Measurements from ENCODE around the gene ILDR2. TPM values are rescaled to one million over a fixed set of nuclear protein-coding genes. Genes with fewer than 3 reads are reported as not detected.
A peak's percentile ranks its signal among the peaks of the same experiment; 100 is the strongest.
"Not testable (repeated sequence)": the region's sequence is repeated elsewhere in the genome, so short reads cannot be mapped to it uniquely, and the experiment has no call there.

ILDR2 gene
- total RNA-seq, 1 donor from 2014 or later = 0.56 TPM

- Mint-ChIP-seq H3K27ac (ENCODE audit: unreplicated experiment) (no peak overlapping the region), H3K9me3 (ENCODE audit: unreplicated experiment) (no peaks in the 10 kb centered on the region), H3K27me3 (ENCODE audit: unreplicated experiment) (peaks cover 2% of the 10 kb centered on the region), H3K4me1 (ENCODE audit: low read depth, unreplicated experiment) (no peaks in the 10 kb centered on the region), H3K4me3 (ENCODE audit: unreplicated experiment) (no peak overlapping the region), H3K36me3 (ENCODE audit: unreplicated experiment) (no peaks in the 10 kb centered on the region)
- no peak for DNase-seq
- no peak for TF ChIP-seq CTCF (IDR thresholded peaks at IDR 0.05; ENCODE audit: partially characterized antibody, unreplicated experiment)
Measured at GRCh38 chr1:166884971-166885370, 90.4 kb downstream of the ILDR2 start.

GRCh38 chr1:166884040-166884642, 91.2 kb downstream of the ILDR2 start:
- peaks cover 2% of the 10 kb centered on the region for H3K27me3 Mint-ChIP-seq (ENCODE audit: unreplicated experiment)
- DNase-seq = peak; percentile 81
- no peak overlapping the region for H3K27ac Mint-ChIP-seq (ENCODE audit: unreplicated experiment)
- no peaks in the 10 kb centered on the region for H3K4me1 Mint-ChIP-seq (ENCODE audit: low read depth, unreplicated experiment)
- no peak overlapping the region for H3K4me3 Mint-ChIP-seq (ENCODE audit: unreplicated experiment)
- H3K9me3 Mint-ChIP-seq (ENCODE audit: unreplicated experiment) = no peaks in the 10 kb centered on the region
- TF ChIP-seq CTCF (IDR thresholded peaks at IDR 0.05; ENCODE audit: partially characterized antibody, unreplicated experiment) = peak; percentile 88
- no peaks in the 10 kb centered on the region for H3K36me3 Mint-ChIP-seq (ENCODE audit: unreplicated experiment)

DNA sequence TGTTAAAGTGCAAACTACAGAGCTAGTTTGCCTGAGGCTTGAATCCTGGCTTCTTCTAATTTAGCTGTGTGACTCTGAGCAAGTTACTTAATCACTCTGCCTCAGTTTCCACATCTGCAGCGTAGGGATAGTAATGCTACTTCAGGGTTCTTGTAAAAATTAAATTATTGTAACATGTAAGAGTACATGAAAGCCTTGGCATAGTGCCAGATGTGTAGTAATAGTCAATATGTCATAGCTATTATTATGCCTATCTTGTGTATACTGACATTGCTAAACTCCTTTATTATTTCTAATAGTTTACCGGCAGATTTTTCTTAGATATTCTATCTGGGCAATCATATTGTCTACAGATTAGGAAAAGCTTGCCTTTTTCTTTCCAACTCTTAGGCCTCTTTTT, 92.4 kb downstream of the ILDR2 start:
- DNase-seq = no peak
- H3K4me3 Mint-ChIP-seq (ENCODE audit: unreplicated experiment) = no peak overlapping the region
- no peaks in the 10 kb centered on the region for H3K36me3 Mint-ChIP-seq (ENCODE audit: unreplicated experiment)
- H3K9me3 Mint-ChIP-seq (ENCODE audit: unreplicated experiment) = peaks cover 2% of the 10 kb centered on the region
- peaks cover 2% of the 10 kb centered on the region for H3K27me3 Mint-ChIP-seq (ENCODE audit: unreplicated experiment)
- H3K27ac Mint-ChIP-seq (ENCODE audit: unreplicated experiment) = no peak overlapping the region
- H3K4me1 Mint-ChIP-seq (ENCODE audit: low read depth, unreplicated experiment) = no peaks in the 10 kb centered on the region
- no peak for TF ChIP-seq CTCF (IDR thresholded peaks at IDR 0.05; ENCODE audit: partially characterized antibody, unreplicated experiment)

DNA sequence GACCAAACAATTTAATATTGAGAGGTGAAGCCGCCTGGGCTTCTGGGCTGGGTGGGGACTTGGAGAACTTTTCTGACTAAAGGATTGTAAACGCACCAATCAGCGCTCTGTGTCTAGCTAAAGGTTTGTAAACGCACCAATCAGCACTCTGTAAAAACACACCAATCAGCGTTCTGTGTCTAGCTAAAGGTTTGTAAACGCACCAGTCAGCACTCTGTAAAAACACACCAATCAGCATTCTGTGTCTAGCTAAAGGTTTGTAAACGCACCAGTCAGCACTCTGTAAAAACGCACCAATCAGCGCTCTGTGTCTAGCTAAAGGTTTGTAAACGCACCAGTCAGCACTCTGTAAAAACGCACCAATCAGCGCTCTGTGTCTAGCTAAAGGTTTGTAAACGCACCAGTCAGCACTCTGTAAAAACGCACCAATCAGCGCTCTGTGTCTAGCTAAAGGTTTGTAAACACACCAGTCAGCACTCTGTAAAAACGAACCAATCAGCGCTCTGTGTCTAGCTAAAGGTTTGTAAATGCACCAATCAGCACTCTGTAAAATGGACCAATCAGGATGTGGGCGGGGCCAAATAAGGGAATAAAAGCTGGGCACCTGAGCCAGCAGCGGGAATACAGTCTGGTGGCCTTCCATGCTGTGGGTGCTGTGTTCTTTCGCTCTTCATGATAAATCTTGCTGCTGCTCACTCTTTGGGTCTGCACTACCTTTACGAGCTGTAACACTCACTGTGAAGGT, 97.0 kb downstream of the ILDR2 start:
- not testable (repeated sequence) for H3K4me1 Mint-ChIP-seq (ENCODE audit: low read depth, unreplicated experiment); H3K27ac Mint-ChIP-seq (ENCODE audit: unreplicated experiment); H3K27me3 Mint-ChIP-seq (ENCODE audit: unreplicated experiment); DNase-seq; H3K36me3 Mint-ChIP-seq (ENCODE audit: unreplicated experiment); H3K4me3 Mint-ChIP-seq (ENCODE audit: unreplicated experiment)
- H3K9me3 Mint-ChIP-seq (ENCODE audit: unreplicated experiment) = peaks cover 12% of the 10 kb centered on the region

- H3K36me3 Mint-ChIP-seq (ENCODE audit: unreplicated experiment) = no peaks in the 10 kb centered on the region
Measured at GRCh38 chr1:166876540-166876838, 98.9 kb downstream of the ILDR2 start.

More at GRCh38 chr1:166876540-166876838, 98.9 kb downstream of the ILDR2 start:
- TF ChIP-seq CTCF (IDR thresholded peaks at IDR 0.05; ENCODE audit: partially characterized antibody, unreplicated experiment) = no peak
- Mint-ChIP-seq H3K27ac (ENCODE audit: unreplicated experiment) (peak overlapping the region; percentile 94), H3K9me3 (ENCODE audit: unreplicated experiment) (peaks cover 14% of the 10 kb centered on the region), H3K27me3 (ENCODE audit: unreplicated experiment) (peaks cover 2% of the 10 kb centered on the region), H3K4me1 (ENCODE audit: low read depth, unreplicated experiment) (no peaks in the 10 kb centered on the region), H3K4me3 (ENCODE audit: unreplicated experiment) (peak overlapping the region; percentile 90)
- no peak for DNase-seq

All from glutamatergic neuron (in vitro differentiated cells).